Activated naive CD8-positive, alpha-beta T cell treated with anti-CD3 and anti-CD28 coated beads for 36 hours (primary cell): Measurements from ENCODE around the gene ISG20. TPM values are rescaled to one million over a fixed set of nuclear protein-coding genes. Genes with fewer than 3 reads are reported as not detected.

Experiments used
- DNase-seq: peaks from one replicate; pipeline ENCODE4 v3.0.0; 2021
- H3K27ac Mint-ChIP-seq: one replicate; pipeline ENCODE4 v1.8.0; 2022; ENCODE audit warnings: mild to moderate bottlenecking, moderate library complexity, mixed read lengths
- H3K27me3 Mint-ChIP-seq: one replicate; pipeline ENCODE4 v1.8.0; 2022; ENCODE audit warnings: mild to moderate bottlenecking, mixed read lengths
- H3K36me3 Mint-ChIP-seq: one replicate; pipeline ENCODE4 v1.8.0; 2021; ENCODE audit warnings: mild to moderate bottlenecking, mixed read lengths
- H3K4me1 Mint-ChIP-seq: one replicate; pipeline ENCODE4 v1.8.0; 2021; ENCODE audit warnings: mixed read lengths
- H3K4me3 Mint-ChIP-seq: one replicate; pipeline ENCODE4 v1.8.0; 2022; ENCODE audit warnings: mild to moderate bottlenecking, moderate library complexity, mixed read lengths
- H3K9me3 Mint-ChIP-seq: one replicate; pipeline ENCODE4 v1.8.0; 2022; ENCODE audit warnings: mixed read lengths
- total RNA-seq, 2 experiments: library from RNA; stranded (reverse); gene quantifications; one replicate each; pipeline ENCODE4 v1.2.3, GENCODE V29; 2021

ISG20 gene
- total RNA-seq, 2 experiments from 2014 or later = 108 to 110 TPM

DNA sequence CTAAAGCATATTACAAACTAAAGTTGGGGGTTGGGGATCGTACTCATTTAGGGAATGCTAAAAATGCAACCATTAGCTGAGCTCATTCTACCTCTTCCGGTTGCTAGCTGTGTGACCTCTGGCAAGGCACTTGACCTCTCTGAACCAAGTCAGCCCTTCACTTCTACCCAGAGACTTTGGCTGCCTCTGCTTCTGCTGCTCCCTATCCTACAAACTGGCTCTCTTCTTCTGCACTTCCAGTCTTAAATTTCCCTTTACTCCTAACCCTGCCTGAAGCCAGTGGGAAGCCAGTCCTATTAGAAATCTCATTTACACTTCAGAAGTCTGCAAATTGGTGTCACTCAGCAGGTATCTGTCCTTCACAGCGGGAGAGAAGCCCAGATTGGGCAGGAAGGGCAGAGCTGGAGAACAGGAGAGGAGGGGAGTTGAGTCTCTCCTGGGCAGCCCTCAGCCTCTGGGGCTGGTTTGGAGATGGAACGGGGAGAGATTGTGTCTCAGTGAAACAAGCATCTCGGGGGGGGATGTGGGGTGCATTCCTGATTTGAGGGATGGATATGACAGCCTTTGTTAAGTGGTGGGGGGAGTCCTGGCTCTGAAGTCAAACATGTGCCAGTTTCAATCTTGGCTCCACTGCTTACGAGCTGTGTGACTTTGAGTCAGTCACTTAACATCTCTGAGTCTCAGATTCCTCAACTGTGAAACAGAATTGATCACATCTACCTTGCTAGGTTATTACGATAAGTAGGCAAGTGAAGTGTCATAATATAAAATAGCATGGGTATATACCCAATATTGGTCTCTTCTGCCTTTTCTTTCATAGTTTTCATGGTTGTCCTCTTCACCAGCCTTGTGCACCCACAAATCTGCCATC lies 25.5 kb upstream of the ISG20 start:
- Mint-ChIP-seq H3K9me3 (no peaks in the 10 kb centered on the region), H3K27me3 (peaks cover 43% of the 10 kb centered on the region), H3K4me3 (no peak overlapping the region)

DNA sequence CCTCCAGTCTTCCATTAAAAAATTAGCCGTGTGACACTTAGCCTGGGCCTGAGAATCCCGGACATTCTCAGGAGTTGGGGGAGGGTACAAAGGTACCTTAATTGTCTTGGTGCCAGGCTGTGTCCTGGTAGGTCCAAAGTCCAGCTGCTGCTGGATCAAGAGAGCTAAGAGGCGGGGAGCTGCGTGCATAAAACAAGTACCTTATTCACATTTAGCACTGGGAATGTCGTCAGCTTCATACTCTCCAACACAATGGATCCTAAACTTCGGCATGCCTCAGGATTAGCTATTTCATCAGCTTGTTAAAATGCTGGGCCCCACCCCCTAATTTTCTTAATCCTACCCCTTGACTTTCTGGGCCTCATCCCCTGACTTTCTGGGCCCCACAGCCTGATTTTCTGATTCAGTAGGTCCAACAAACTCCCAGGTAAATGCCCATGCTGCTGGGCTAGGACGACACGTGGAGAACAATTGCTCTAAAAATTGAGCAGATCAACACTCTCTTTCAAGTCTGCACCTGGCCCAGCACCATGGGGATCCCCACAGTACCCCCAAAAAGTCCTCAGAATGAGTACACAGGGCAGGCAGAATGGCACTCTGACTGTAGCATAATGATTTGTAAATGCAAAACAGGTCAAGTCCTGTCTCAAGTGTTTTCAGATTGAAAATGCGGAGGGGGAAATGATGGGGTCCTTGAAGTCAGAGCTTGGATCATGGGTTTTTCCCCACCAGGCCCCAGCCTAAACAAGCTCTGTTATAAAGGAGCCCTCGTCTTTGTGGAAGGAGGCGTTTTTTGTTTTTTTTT lies 23.3 kb upstream of the ISG20 start:
- Mint-ChIP-seq H3K36me3 (no peaks in the 10 kb centered on the region), H3K9me3 (no peaks in the 10 kb centered on the region), H3K4me1 (no peaks in the 10 kb centered on the region), H3K27ac (no peak overlapping the region), H3K4me3 (no peak overlapping the region), H3K27me3 (peaks cover 25% of the 10 kb centered on the region)
- no peak for DNase-seq

More for the DNA sequence above, 25.5 kb upstream of the ISG20 start:
- Mint-ChIP-seq H3K27ac (no peak overlapping the region), H3K4me1 (no peaks in the 10 kb centered on the region), H3K36me3 (peaks cover 2% of the 10 kb centered on the region)
- no peak for DNase-seq

DNA sequence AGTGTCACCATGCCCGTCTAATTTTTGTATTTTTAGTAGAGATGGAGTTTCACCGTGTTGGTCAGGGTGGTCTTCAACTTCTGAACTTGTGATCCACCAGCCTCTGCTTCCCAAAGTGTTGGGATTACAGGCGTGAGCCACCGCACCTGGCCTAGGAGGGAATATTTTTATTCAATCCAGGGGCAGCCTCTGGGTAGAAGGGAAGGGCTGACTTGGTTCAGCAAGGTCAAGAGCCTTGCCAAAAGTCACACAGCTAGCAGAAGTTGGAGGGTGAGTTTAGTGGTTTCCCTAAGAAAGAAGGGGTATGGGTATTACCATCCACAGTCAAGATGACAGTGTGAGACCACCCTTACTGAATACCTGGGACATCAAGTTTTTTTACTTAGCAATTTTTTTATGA lies 22.6 kb upstream of the ISG20 start:
- Mint-ChIP-seq H3K9me3 (no peaks in the 10 kb centered on the region), H3K27me3 (peaks cover 20% of the 10 kb centered on the region), H3K4me1 (no peaks in the 10 kb centered on the region), H3K4me3 (no peak overlapping the region), H3K27ac (no peak overlapping the region), H3K36me3 (peaks cover 2% of the 10 kb centered on the region)
- DNase-seq = no peak

DNA sequence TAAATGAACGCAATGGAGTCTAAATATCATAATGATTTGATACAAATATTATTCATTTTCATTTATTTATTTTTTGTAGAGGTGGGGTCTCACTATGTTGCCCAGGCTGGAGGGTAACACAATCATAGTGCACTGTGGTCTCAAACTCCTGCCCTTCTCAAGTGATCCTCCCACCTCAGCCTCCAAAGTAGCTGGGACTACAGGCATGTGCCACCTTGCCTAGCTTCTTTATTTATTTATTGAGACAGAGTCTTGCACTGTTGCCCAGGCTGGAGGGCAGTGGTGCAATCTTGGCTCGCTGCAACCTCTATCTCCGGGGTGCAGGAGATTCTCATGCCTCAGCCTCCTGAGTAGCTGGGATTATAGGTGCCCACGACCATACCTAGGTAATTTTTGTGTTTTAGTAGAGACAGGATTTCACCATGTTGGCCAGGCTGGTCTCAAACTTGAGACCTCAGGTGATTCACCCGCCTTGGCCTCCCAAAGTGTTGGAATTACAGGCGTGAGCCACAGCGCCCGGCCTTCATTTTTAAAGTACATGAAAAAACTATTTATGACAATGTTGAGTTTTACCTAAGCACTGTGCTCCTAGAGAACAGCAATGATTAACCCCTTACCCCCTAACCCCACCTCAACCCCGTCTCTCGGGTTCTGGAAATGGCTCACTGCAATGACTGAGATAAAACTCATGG lies 21.6 kb upstream of the ISG20 start:
- Mint-ChIP-seq H3K4me3 (no peak overlapping the region), H3K9me3 (no peaks in the 10 kb centered on the region), H3K4me1 (peaks cover 2% of the 10 kb centered on the region), H3K27ac (no peak overlapping the region), H3K36me3 (peaks cover 9% of the 10 kb centered on the region), H3K27me3 (peaks cover 20% of the 10 kb centered on the region)
- no peak for DNase-seq

DNA sequence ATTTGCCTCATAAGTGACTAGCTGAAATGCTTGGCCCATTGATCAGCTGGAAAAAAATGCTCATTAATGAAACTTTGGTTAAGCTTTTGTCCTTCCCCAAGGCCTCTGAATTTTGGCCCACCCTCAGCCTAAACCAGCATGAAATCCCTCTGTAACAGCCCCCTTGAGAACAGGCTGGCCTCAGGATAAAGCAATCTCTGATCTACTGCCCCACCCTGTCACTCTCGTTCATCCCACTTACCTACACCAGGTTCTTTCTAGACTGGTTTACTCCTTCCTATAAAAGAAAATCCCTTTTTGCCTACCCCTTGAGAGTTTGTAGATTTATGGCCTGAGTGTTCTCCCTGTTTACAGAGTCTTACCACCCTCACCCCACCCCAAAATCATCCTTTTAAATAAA lies 21.0 kb upstream of the ISG20 start:
- peaks cover 18% of the 10 kb centered on the region for H3K27me3 Mint-ChIP-seq
- DNase-seq = no peak
- H3K4me1 Mint-ChIP-seq = peaks cover 8% of the 10 kb centered on the region
- no peak overlapping the region for H3K27ac Mint-ChIP-seq
- peaks cover 15% of the 10 kb centered on the region for H3K36me3 Mint-ChIP-seq
- H3K4me3 Mint-ChIP-seq = no peak overlapping the region
- no peaks in the 10 kb centered on the region for H3K9me3 Mint-ChIP-seq

DNA sequence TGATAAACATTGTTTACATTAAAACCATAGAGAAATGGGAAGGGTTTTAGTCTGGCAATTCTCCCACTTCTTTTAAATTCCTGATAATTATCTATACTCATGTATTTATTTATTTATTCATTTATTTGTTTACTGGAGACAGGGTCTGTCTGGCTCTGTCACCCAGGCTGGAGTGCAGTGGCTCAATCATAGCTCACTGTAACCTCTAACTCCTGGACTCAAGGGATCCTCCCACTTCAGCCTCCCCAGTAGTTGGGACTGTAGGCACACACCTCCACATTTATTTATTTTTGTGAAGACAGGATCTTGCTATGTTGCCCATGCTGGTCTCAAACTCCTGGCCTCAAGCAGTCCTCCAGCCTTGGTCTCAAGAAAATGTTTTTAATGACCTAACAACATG lies 20.1 kb upstream of the ISG20 start:
- DNase-seq = no peak
- H3K27ac Mint-ChIP-seq = no peak overlapping the region

DNA sequence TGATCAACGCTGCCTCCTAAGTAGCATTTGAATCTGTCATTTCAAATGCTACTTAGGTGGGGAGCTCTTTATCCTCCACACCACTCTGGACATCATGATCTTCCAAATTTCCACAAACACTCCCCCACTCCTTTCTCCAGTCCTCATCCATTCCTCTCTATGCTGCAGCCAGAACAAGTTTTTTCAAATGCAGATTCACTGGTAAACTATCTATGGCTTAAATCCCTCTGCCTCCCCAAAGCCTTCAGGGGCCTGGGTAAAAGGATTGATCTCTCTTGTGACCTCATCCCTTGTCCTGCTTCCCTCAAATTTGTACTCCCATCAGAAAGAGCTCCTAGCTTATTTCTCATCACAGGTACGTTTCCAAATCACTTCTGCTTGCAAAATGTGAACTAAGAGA lies 19.0 kb upstream of the ISG20 start:
- peaks cover 27% of the 10 kb centered on the region for H3K4me1 Mint-ChIP-seq
- H3K9me3 Mint-ChIP-seq = no peaks in the 10 kb centered on the region
- DNase-seq = no peak
- H3K27ac Mint-ChIP-seq = no peak overlapping the region
- H3K36me3 Mint-ChIP-seq = peaks cover 25% of the 10 kb centered on the region
- H3K4me3 Mint-ChIP-seq = no peak overlapping the region
- peaks cover 12% of the 10 kb centered on the region for H3K27me3 Mint-ChIP-seq

More for the DNA sequence above, 20.1 kb upstream of the ISG20 start:
- no peak overlapping the region for H3K4me3 Mint-ChIP-seq
- H3K27me3 Mint-ChIP-seq = peaks cover 12% of the 10 kb centered on the region
- peaks cover 23% of the 10 kb centered on the region for H3K36me3 Mint-ChIP-seq
- peaks cover 17% of the 10 kb centered on the region for H3K4me1 Mint-ChIP-seq
- no peaks in the 10 kb centered on the region for H3K9me3 Mint-ChIP-seq

DNA sequence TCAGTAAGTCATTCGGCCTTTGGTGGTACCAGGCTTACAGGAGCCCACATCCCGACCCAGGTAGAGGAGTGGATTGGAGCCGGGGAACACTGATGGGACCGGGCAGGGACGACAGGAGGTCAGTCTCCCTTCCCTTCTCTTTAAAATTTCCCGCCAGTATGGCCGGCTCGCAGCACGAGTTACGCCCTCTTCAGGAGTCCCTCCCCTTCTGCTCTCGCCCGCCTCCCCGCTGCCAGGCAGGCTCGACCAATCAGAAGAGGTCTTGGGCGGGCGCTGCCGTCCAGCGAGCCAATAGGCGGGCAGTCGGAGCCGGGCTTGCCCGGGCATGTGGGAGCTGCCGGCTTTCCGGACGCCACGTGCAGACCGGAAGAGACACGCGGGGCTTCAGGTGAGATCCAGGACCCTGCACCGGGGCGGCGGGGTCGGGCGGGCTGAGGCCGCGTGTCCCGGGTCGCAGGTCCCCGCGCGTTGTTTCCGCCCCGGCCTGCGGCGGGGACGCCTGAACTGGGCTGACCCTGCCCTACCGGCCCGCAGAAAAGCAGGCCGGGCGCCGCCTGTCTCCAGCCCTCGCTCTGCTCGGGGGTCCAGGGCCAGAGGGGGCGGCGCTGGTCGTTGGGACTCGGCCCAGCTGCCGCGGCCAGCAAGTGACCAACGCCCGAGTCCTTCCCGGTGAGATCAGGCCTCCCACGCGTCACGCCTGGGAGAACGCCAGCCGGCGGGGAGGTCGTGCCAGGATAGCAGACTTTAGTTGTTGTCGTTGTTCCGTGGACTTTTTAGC lies 17.6 kb upstream of the ISG20 start, which contains the start of gene AEN:
Gene AEN (plus strand): TSS at position 346 of the 778 bp plus-strand sequence. CDS start 4,870 bp downstream, outside the sequence.
- peaks cover 35% of the 10 kb centered on the region for H3K4me1 Mint-ChIP-seq
- peak within 1 kb of the TSS; percentile 98 for H3K4me3 Mint-ChIP-seq
- peak; percentile 97 for DNase-seq
- H3K36me3 Mint-ChIP-seq = peaks cover 32% of the 10 kb centered on the region
- H3K9me3 Mint-ChIP-seq = no peaks in the 10 kb centered on the region
- peak within 1 kb of the TSS; percentile 97 for H3K27ac Mint-ChIP-seq
- H3K27me3 Mint-ChIP-seq = peaks cover 12% of the 10 kb centered on the region

DNA sequence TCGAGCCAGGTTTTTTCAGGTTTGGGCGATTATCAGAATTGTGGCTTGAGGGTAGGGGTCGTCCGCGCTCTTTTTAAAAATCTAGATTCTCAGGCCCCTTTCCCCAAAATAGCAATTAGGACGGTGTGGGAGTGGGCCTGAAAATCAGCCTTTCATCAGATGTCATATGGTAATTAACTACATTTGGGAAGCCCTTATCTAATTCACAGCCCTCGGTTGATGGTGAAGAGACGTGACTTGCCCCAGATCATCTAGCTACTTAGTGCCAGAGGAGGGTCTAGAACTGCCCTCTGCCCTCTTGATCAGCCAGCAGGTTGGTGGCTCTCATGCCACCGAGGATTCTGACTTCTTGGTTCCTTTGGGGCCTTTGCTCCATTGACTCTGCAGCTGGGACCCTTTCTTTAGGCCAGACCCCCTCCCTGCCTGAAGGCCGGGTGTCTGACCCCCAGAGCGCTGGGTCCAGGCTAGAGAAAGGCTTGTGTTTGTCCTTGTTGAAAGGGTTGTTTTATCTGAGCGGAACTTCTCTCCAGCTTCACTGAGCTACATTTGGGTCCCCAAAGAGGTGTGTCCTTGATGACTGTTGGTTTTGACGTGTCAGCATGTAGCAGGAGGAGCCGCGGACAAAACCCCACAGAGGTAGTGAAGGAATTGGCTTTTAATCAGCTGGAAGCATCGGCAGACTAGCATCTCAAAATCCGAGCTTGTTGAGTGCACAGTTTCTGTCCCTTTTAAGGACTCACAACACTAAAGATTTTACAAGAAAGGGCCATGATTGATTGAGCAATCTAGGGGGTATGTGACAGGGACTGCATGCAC lies 16.8 kb upstream of the ISG20 start:
- H3K4me3 Mint-ChIP-seq = peak overlapping the region; percentile 98
- H3K27ac Mint-ChIP-seq = peak overlapping the region; percentile 97
- peaks cover 12% of the 10 kb centered on the region for H3K27me3 Mint-ChIP-seq
- DNase-seq = peak; percentile 35
- H3K36me3 Mint-ChIP-seq = peaks cover 39% of the 10 kb centered on the region
- no peaks in the 10 kb centered on the region for H3K9me3 Mint-ChIP-seq
- H3K4me1 Mint-ChIP-seq = peaks cover 42% of the 10 kb centered on the region

DNA sequence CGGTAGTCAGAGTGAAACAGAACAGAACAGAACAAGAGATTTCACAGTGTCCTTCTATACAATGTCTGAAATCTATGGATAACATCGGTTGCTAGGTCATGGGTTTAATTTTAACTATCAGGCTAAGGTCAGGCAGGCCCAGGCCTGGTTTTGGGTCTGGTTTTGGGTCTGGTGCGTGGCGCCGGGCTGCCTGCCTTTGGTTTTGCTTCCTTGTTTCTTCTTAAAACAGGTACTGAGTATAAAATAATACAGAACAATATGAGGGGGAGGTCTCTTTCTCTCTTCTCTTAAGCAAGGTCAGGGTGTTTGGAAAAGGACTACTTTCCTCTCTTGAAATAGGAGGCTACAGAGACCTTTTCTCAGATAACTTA lies 16.2 kb upstream of the ISG20 start:
- no peak for DNase-seq
- H3K27ac Mint-ChIP-seq = peak overlapping the region; percentile 97
- peaks cover 8% of the 10 kb centered on the region for H3K27me3 Mint-ChIP-seq
- H3K36me3 Mint-ChIP-seq = peaks cover 44% of the 10 kb centered on the region
- peak overlapping the region; percentile 98 for H3K4me3 Mint-ChIP-seq
- H3K4me1 Mint-ChIP-seq = peaks cover 48% of the 10 kb centered on the region
- no peaks in the 10 kb centered on the region for H3K9me3 Mint-ChIP-seq

DNA sequence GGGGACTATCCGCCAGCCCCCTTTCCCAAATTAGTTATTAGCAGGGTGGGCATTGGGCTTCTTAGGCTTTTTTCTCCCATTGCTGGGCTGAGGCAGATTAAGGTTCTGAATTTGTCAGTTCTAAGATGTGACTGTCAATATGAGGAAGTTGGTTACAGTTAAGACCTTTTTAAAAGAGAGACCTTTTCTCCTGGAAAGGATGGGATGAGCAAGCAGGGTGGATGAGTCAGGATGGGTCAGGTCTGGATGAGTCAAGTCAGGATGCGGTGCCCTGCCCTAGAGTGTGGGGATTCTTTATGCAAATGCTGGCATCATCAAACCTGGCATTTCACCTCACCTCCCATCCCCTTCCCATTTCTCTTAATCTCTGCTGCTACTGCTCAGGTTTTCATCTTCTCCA lies 15.8 kb upstream of the ISG20 start:
- Mint-ChIP-seq H3K27me3 (peaks cover 3% of the 10 kb centered on the region), H3K27ac (peak overlapping the region; percentile 97), H3K36me3 (peaks cover 49% of the 10 kb centered on the region), H3K9me3 (no peaks in the 10 kb centered on the region), H3K4me1 (peaks cover 52% of the 10 kb centered on the region), H3K4me3 (peak overlapping the region; percentile 98)
- DNase-seq = peak; percentile 66

DNA sequence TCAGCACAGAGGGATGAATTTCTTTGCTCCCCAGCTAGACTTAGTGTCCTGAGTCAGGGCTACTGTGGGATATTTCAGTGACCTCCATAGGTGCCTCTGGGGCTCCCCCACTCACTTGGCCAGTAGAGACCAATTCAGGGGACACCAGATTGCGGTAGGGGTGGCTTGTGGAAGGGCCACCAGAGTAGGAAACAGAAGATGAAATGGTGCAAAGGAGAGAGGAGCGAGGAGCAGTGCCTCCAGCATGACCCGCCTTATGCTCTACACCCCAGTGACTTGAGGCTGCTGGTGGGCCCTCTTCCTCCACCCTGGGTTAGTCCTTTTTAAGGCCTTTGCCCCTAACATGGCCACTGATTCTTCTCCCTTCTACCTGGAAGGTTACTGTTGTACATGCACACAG lies 15.2 kb upstream of the ISG20 start:
- peaks cover 58% of the 10 kb centered on the region for H3K4me1 Mint-ChIP-seq
- H3K9me3 Mint-ChIP-seq = no peaks in the 10 kb centered on the region
- H3K27ac Mint-ChIP-seq = peak overlapping the region; percentile 97
- peaks cover 53% of the 10 kb centered on the region for H3K36me3 Mint-ChIP-seq
- peaks cover 3% of the 10 kb centered on the region for H3K27me3 Mint-ChIP-seq
- H3K4me3 Mint-ChIP-seq = peak overlapping the region; percentile 98
- no peak for DNase-seq

DNA sequence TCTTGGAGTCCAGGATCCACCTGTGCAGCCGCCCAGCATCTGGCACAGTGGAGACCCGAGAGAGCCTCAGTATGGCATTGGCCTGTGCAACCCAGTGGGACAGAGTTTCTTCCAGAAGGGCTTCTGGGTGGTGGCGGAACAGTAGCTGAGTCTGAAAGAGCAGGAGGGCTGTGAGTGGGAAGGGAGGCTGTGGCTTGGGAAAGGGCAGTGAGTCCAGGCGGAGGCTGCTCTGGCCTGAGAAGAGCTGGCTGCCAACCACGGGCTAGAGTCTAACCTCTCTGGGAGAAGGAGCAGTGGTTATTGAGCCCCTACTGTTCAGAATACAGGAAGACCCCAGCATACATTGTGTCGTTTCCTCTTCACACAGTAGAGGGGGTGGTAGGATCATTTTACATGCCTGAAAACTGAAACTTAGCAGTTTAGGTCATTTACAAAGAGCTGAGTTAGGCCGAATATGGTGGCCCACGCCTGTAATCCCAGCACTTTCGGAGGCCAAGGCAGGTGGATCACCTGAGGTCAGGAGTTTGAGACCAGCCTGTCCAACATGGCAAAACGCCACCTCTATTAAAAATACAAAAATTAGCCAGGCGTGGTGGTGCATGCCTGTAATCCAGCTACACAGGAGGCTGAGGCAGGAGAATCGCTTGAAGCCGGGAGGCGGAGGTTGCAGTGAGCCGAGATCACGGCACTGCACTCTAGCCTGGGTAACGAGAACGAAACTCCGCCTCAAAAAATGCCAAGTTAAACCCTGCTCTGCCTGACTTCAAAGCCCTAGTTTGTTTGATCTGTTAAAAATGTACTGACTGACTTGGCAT lies 14.5 kb upstream of the ISG20 start:
- Mint-ChIP-seq H3K36me3 (peaks cover 61% of the 10 kb centered on the region), H3K27me3 (peaks cover 3% of the 10 kb centered on the region), H3K27ac (peak overlapping the region; percentile 97), H3K4me1 (peaks cover 65% of the 10 kb centered on the region), H3K4me3 (peak overlapping the region; percentile 98), H3K9me3 (no peaks in the 10 kb centered on the region)
- no peak for DNase-seq
